ENCODE measurements around the gene ATXN7L1. TPM values are rescaled to one million over a fixed set of nuclear protein-coding genes. Genes with fewer than 3 reads are reported as not detected.

ATXN7L1 gene
- total and polyA plus RNA-seq, 2 experiments from 2014 or later = 6.4 to 8.6 TPM

DNA sequence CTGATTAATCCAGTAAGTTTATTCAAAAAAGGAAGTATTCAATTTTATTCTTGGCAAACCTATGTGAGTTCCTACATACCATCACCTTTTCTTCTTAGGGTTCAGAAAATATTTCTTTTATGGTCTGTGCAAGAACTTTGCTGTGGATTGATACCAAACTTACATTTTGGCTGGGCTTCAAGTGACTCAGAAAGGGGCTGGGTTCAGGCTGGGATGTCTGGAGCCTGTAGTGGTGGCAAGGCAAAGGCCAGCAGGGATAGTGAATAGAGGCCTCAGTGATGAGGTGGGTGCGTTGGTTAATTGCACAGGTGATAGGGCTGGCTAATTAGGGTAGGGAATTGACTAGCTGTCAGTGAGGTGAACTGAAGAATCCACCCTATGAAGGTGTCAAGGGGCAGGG, 40.2 kb upstream of the ATXN7L1 start:
- Histone ChIP-seq H3K27ac (no peak overlapping the region), H3K4me1 (ENCODE audit: low read depth) (no peaks in the 10 kb centered on the region), H3K9me3 (ENCODE audit: low read depth) (no peaks in the 10 kb centered on the region), H3K4me3 (no peak overlapping the region), H3K36me3 (no peaks in the 10 kb centered on the region), H3K27me3 (no peaks in the 10 kb centered on the region)
- TF ChIP-seq, protein P1, sequence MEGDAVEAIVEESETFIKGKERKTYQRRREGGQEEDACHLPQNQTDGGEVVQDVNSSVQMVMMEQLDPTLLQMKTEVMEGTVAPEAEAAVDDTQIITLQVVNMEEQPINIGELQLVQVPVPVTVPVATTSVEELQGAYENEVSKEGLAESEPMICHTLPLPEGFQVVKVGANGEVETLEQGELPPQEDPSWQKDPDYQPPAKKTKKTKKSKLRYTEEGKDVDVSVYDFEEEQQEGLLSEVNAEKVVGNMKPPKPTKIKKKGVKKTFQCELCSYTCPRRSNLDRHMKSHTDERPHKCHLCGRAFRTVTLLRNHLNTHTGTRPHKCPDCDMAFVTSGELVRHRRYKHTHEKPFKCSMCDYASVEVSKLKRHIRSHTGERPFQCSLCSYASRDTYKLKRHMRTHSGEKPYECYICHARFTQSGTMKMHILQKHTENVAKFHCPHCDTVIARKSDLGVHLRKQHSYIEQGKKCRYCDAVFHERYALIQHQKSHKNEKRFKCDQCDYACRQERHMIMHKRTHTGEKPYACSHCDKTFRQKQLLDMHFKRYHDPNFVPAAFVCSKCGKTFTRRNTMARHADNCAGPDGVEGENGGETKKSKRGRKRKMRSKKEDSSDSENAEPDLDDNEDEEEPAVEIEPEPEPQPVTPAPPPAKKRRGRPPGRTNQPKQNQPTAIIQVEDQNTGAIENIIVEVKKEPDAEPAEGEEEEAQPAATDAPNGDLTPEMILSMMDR (IDR thresholded peaks at IDR 0.05; ENCODE audit: low read depth, low read length) = no peak
- DNase-seq (ENCODE audit: low read depth in 1 of 2, low spot score in 1 of 2) = peak in 1 of 2 donors; percentile 63

GRCh38 chr7:105913947-105914346, 37.5 kb upstream of the ATXN7L1 start:
- no peaks in the 10 kb centered on the region for H3K4me1 ChIP-seq (ENCODE audit: low read depth)
- no peaks in the 10 kb centered on the region for H3K36me3 ChIP-seq
- TF ChIP-seq, protein P1 (IDR thresholded peaks at IDR 0.05; ENCODE audit: low read depth, low read length) = no peak
- no peaks in the 10 kb centered on the region for H3K27me3 ChIP-seq
- no peak overlapping the region for H3K27ac ChIP-seq
- H3K4me3 ChIP-seq = no peak overlapping the region
- no peak for DNase-seq (ENCODE audit: low read depth in 1 of 2, low spot score in 1 of 2)
- no peaks in the 10 kb centered on the region for H3K9me3 ChIP-seq (ENCODE audit: low read depth)

DNA sequence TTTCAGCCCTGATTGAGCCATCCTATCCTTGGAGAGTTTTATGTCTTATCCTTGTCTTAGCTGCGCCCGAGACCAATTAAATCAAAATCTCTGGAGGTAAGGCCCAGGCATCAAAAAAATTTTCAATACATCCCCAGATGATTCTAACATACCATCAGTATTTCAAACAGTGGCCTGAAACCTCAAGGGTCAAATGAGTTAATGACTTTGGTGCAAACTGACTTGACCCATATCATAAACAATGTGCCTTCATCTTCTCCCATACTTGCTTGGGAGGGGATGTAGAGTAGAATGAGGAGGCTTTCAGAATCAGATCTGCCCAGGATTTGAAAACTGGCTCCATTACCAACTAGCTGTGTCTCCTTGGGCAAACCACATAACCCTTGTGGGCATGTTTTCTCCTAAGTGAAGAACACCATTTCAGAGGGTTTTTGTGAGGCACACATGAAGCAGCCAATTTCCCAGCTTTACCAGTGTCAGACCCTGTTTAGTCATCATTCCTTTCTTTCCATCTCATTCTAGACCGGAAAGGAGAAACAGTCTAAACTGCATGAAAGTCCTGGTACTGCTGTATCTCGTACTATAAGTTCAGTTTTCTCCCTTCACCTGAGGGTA, 35.7 kb upstream of the ATXN7L1 start:
- H3K4me1 ChIP-seq (ENCODE audit: low read depth) = no peaks in the 10 kb centered on the region
- H3K27me3 ChIP-seq = no peaks in the 10 kb centered on the region
- DNase-seq (ENCODE audit: low read depth in 1 of 2, low spot score in 1 of 2) = no peak
- H3K4me3 ChIP-seq = no peak overlapping the region
- TF ChIP-seq, protein P1 (IDR thresholded peaks at IDR 0.05; ENCODE audit: low read depth, low read length) = no peak
- H3K9me3 ChIP-seq (ENCODE audit: low read depth) = no peaks in the 10 kb centered on the region
- no peaks in the 10 kb centered on the region for H3K36me3 ChIP-seq
- no peak overlapping the region for H3K27ac ChIP-seq

DNA sequence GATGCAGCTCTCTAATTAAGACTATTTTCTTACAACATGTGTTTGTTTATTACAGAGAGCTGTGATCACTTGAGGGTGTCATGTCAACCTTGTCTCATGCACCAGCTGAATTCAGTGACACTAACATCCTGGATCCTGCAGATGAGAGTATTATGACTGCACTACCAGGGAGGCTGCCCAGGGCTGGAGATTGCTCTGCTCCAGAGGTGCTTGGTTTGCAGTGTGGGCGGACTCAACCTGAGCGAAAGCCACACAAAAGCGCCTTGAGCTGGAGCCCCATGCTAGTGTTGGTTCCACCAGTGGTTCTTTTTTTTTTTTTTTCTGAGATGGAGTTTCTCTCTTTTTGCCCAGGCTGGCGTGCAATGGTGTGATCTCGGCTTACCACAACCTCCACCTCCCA, 33.8 kb upstream of the ATXN7L1 start:
- H3K27me3 ChIP-seq = no peaks in the 10 kb centered on the region
- no peak for DNase-seq (ENCODE audit: low read depth in 1 of 2, low spot score in 1 of 2)
- H3K4me1 ChIP-seq (ENCODE audit: low read depth) = no peaks in the 10 kb centered on the region
- no peak overlapping the region for H3K4me3 ChIP-seq
- no peaks in the 10 kb centered on the region for H3K36me3 ChIP-seq
- no peak overlapping the region for H3K27ac ChIP-seq
- no peaks in the 10 kb centered on the region for H3K9me3 ChIP-seq (ENCODE audit: low read depth)
- TF ChIP-seq, protein P1 (IDR thresholded peaks at IDR 0.05; ENCODE audit: low read depth, low read length) = no peak

DNA sequence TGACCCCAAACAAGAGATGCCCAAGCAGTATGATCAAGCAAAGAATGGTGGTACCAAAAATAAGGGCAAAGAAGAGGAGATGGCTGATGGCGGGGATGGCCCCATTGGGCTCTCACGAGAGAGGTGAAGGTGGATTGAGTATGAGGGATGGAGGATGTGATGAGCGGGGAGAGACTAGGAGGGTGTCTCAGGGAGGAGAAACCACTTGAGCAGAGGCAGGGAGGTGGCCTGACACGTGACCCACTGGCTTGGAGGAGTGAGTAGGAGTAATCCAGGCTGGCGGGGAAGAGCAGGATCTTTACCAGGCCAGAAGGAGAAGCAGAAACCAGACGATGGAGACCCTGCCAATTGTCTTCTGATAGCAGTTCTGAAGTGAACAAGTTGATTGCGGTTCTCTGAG, 33.3 kb upstream of the ATXN7L1 start:
- no peaks in the 10 kb centered on the region for H3K9me3 ChIP-seq (ENCODE audit: low read depth)
- H3K27ac ChIP-seq = no peak overlapping the region
- H3K27me3 ChIP-seq = no peaks in the 10 kb centered on the region
- H3K4me1 ChIP-seq (ENCODE audit: low read depth) = no peaks in the 10 kb centered on the region
- H3K36me3 ChIP-seq = no peaks in the 10 kb centered on the region
- DNase-seq (ENCODE audit: low read depth in 1 of 2, low spot score in 1 of 2) = no peak
- TF ChIP-seq, protein P1 (IDR thresholded peaks at IDR 0.05; ENCODE audit: low read depth, low read length) = no peak
- no peak overlapping the region for H3K4me3 ChIP-seq
